Kidney (tissue), 14 donors: Measurements from ENCODE around the gene CMTM8. TPM values are rescaled to one million over a fixed set of nuclear protein-coding genes. Genes with fewer than 3 reads are reported as not detected.
A peak's percentile ranks its signal among the peaks of the same experiment; 100 is the strongest.

Source experiments
- DNase-seq, 5 donors: peaks; one replicate each; pipeline ENCODE4 v3.0.0-alpha.2; 2013 to 2020
- FAIRE-seq: peaks from 2 replicates; lab custom pipeline; 2012; peaks lifted over from hg19 to GRCh38; lab: Jason Lieb, UNC
- H3K27ac ChIP-seq, 2 donors: one replicate each; pipeline ENCODE4 v1.7.0; 2013; ENCODE audit warnings: low read depth in 2 of 2, low read length in 2 of 2, inconsistent platforms in 1 of 2
- H3K27me3 ChIP-seq: one replicate; pipeline ENCODE4 v1.7.1; 2013; ENCODE audit warnings: low read length, inconsistent platforms; ENCODE audit not compliant: control insufficient read depth, insufficient read depth
- H3K36me3 ChIP-seq, 3 donors: one replicate each; pipeline versions ENCODE4 v1.7.0 to v1.7.1; 2013; ENCODE audit warnings: low read length in 3 of 3, control low read depth in 1 of 3, inconsistent platforms in 1 of 3; ENCODE audit not compliant: insufficient read depth in 3 of 3, control insufficient read depth in 2 of 3
- H3K4me1 ChIP-seq, 3 donors: one replicate each; pipeline versions ENCODE4 v1.7.0 to v1.7.1; 2013; ENCODE audit warnings: low read length in 3 of 3, inconsistent platforms in 1 of 3, low read depth in 1 of 3; ENCODE audit not compliant: control insufficient read depth in 2 of 3, insufficient read depth in 2 of 3
- H3K4me3 ChIP-seq, 3 donors: one replicate each; pipeline versions ENCODE4 v1.7.0 to v1.8.1; 2013; ENCODE audit warnings: low read length in 3 of 3, control low read depth in 1 of 3, inconsistent platforms in 1 of 3
- H3K9ac ChIP-seq, 3 donors: one replicate each; pipeline versions ENCODE4 v1.7.0 to v1.7.1; 2013; ENCODE audit warnings: low read length in 3 of 3, control low read depth in 1 of 3, inconsistent platforms in 1 of 3
- H3K9me3 ChIP-seq, 3 donors: one replicate each; pipeline versions ENCODE4 v1.7.0 to v1.7.1; 2013; ENCODE audit warnings: low read length in 3 of 3, control low read depth in 1 of 3, inconsistent platforms in 1 of 3; ENCODE audit not compliant: control insufficient read depth in 2 of 3, insufficient read depth in 1 of 3
- CTCF ChIP-seq: IDR thresholded peaks from 3 replicates; pipeline ENCODE4 v1.5.1; 2012; ENCODE audit warnings: mild to moderate bottlenecking, moderate library complexity, borderline replicate concordance; ENCODE audit not compliant: insufficient read depth; ENCODE audit errors: extremely low read depth
- intact Hi-C: fragments of 100-400 bp; cut with DNase I; formaldehyde crosslinking; loops from one replicate; pipeline ENCODE4 v1.11.1; 2022
- polyA plus RNA-seq: library from polyadenylated mRNA; stranded (reverse); fragments of 350-450 nt; fragmentation: Illumina TruSeq; extraction: RNeasy Lipid Tissue Mini Kit (QIAGEN cat#74804); gene quantifications from one replicate; pipeline ENCODE4 v1.2.3, GENCODE V29; 2014; ENCODE audit warnings: low read depth, low replicate concordance; ENCODE audit not compliant: insufficient read depth
- total RNA-seq: library from RNA; stranded (reverse); fragmentation: NEBNext Ultra II Directional; extraction: Animal tissue kit (Norgen Biotek cat#: 25700); gene quantifications from one replicate; pipeline ENCODE4 v1.2.1, GENCODE V29; 2021
- donor health status: control.
- donor health status: control.
- donor health status: control.
- donor health status: control.
- donor health status: control.
- donor health status: DM: yes; HTN: yes; CAD: no.
- donor health status: Normal renal cell carcinoma (clear cell type).

The CMTM8 gene
- total and polyA plus RNA-seq, 2 donors from 2014 or later = 5.4 to 9.6 TPM

GRCh38 chr3:32198714-32199113 lies 39.8 kb upstream of the CMTM8 start:
- DNase-seq = no peak
- no peak overlapping the region for H3K4me3 ChIP-seq
- no peak for TF ChIP-seq CTCF
- H3K9me3 ChIP-seq = no peaks in the 10 kb centered on the region
- H3K27me3 ChIP-seq = no peaks in the 10 kb centered on the region
- intact Hi-C loops = no loop called here
- no peak for FAIRE-seq
- no peak overlapping the region for H3K9ac ChIP-seq
- H3K27ac ChIP-seq = no peak overlapping the region
- H3K36me3 ChIP-seq = no peaks in the 10 kb centered on the region
- H3K4me1 ChIP-seq = peaks cover 0 to 6% (median 0%) of the 10 kb centered on the region in 3 donors

GRCh38 chr3:32200490-32200889 lies 38.0 kb upstream of the CMTM8 start:
- no peak for FAIRE-seq
- no peaks in the 10 kb centered on the region for H3K27me3 ChIP-seq
- no peak for TF ChIP-seq CTCF
- DNase-seq = peak in 2 of 5 donors; percentile 58 to 82
- H3K36me3 ChIP-seq = no peaks in the 10 kb centered on the region
- intact Hi-C loops = no loop called here
- H3K9me3 ChIP-seq = no peaks in the 10 kb centered on the region
- H3K4me1 ChIP-seq = peaks cover 0 to 6% (median 0%) of the 10 kb centered on the region in 3 donors
- no peak overlapping the region for H3K9ac ChIP-seq
- no peak overlapping the region for H3K4me3 ChIP-seq
- peak overlapping the region; percentile 20 to 71 for H3K27ac ChIP-seq

GRCh38 chr3:32200992-32201758 lies 37.3 kb upstream of the CMTM8 start:
- Histone ChIP-seq H3K36me3 (no peaks in the 10 kb centered on the region), H3K4me3 (no peak overlapping the region), H3K27ac (peak overlapping the region in 1 of 2 donors; percentile 71), H3K9me3 (no peaks in the 10 kb centered on the region), H3K9ac (no peak overlapping the region), H3K4me1 (peaks cover 0 to 6% (median 0%) of the 10 kb centered on the region in 3 donors), H3K27me3 (no peaks in the 10 kb centered on the region)
- intact Hi-C loops = no loop called here
- no peak for TF ChIP-seq CTCF
- FAIRE-seq = no peak
- peak in 3 of 5 donors; percentile 59 to 77 (median 70) for DNase-seq
